Fibroblast of lung (primary cell): ENCODE results near the gene ARHGEF25. TPM values are rescaled to one million over a fixed set of nuclear protein-coding genes. Genes with fewer than 3 reads are reported as not detected.
A peak's percentile ranks its signal among the peaks of the same experiment; 100 is the strongest.
"Not testable (repeated sequence)": the region's sequence is repeated elsewhere in the genome, so short reads cannot be mapped to it uniquely, and the experiment has no call there.

Experiments used
- DNase-seq, 2 donors: peaks; one replicate each; pipeline versions ENCODE4 v3.0.0 to v3.0.0-alpha.2; 2010; ENCODE audit warnings: low read depth in 2 of 2
- H2AFZ ChIP-seq: 2 replicates; pipeline ENCODE4 v1.5.1; 2012; ENCODE audit warnings: low read length, control low read depth, inconsistent platforms
- H3K27ac ChIP-seq: 2 replicates; pipeline ENCODE4 v1.5.1; 2011; ENCODE audit warnings: low read length, control low read depth; ENCODE audit not compliant: insufficient read depth
- H3K27me3 ChIP-seq: 2 replicates; pipeline ENCODE4 v1.5.1; 2011; ENCODE audit warnings: mild to moderate bottlenecking, low read length; ENCODE audit not compliant: control insufficient read depth, insufficient read depth
- H3K36me3 ChIP-seq: 2 replicates; pipeline ENCODE4 v1.5.1; 2011; ENCODE audit warnings: low read length; ENCODE audit not compliant: control insufficient read depth, insufficient read depth
- H3K4me1 ChIP-seq: 2 replicates; pipeline ENCODE4 v1.5.1; 2011; ENCODE audit warnings: low read length; ENCODE audit not compliant: control insufficient read depth, insufficient read depth; ENCODE audit errors: extremely low read depth
- H3K4me2 ChIP-seq: 2 replicates; pipeline ENCODE4 v1.5.1; 2011; ENCODE audit warnings: low read length, control low read depth; ENCODE audit not compliant: insufficient read depth; ENCODE audit errors: extremely low read depth
- H3K4me3 ChIP-seq, 4 experiments: fragments of 200-600 bp in 1 of 4; sonication (generic) in 1 of 4; replicated peaks in 1 of 4; 2 replicates each; pipeline ENCODE4 v1.5.1; 2011 to 2016; ENCODE audit warnings: low read length in 4 of 4, low read depth in 3 of 4, mild to moderate bottlenecking in 3 of 4, control low read depth in 2 of 4, inconsistent platforms in 1 of 4, mixed read lengths in 1 of 4; ENCODE audit not compliant: insufficient read depth in 1 of 4; ENCODE audit errors: control extremely low read depth in 1 of 4
- H3K79me2 ChIP-seq: 2 replicates; pipeline ENCODE4 v1.5.1; 2012; ENCODE audit warnings: mild to moderate bottlenecking, low read length, inconsistent platforms; ENCODE audit not compliant: control insufficient read depth, insufficient read depth
- H3K9ac ChIP-seq: 2 replicates; pipeline ENCODE4 v1.5.1; 2011; ENCODE audit warnings: mild to moderate bottlenecking, low read length, control low read depth; ENCODE audit not compliant: insufficient read depth
- H3K9me3 ChIP-seq: 2 replicates; pipeline ENCODE4 v1.5.1; 2012; ENCODE audit warnings: low read depth, low read length; ENCODE audit not compliant: control insufficient read depth, insufficient read depth
- H4K20me1 ChIP-seq: 2 replicates; pipeline ENCODE4 v1.5.1; 2011; ENCODE audit warnings: low read length; ENCODE audit not compliant: control insufficient read depth, insufficient read depth; ENCODE audit errors: extremely low read depth
- EZH2 ChIP-seq: IDR thresholded peaks from 2 replicates; pipeline ENCODE4 v1.5.1; 2012; ENCODE audit warnings: low read length, control low read depth, mild to moderate bottlenecking; ENCODE audit errors: missing control alignments
- polyA plus RNA-seq, 2 donors: library from polyadenylated mRNA; depleted of rRNA in 1 of 2; stranded (reverse) in 1 of 2; unstranded in 1 of 2; fragments of >200 nt; gene quantifications; 2 replicates each; pipeline ENCODE4 v1.2.1, GENCODE V29; 2011 to 2012; ENCODE audit warnings: missing spikeins in 1 of 2
- total RNA-seq: library from RNA; depleted of rRNA; stranded (reverse); fragments of >200 nt; gene quantifications from 2 replicates; pipeline ENCODE4 v1.2.1, GENCODE V29; 2014
- TF ChIP-seq, protein P1 (sequence below), 2 donors: IDR thresholded peaks in 1 of 2; conservative IDR thresholded peaks in 1 of 2; 1 replicate in 1 of 2; 2 replicates in 1 of 2; pipeline ENCODE4 v1.5.1; 2011 to 2012; ENCODE audit warnings: low read length in 2 of 2, control low read depth in 1 of 2, inconsistent platforms in 1 of 2, low read depth in 1 of 2, mild to moderate bottlenecking in 1 of 2

Gene ARHGEF25
- total and polyA plus RNA-seq, 2 donors (not counting 1 experiment from before 2014, with no cell fraction given) = 15.7 to 40.0 TPM

DNA sequence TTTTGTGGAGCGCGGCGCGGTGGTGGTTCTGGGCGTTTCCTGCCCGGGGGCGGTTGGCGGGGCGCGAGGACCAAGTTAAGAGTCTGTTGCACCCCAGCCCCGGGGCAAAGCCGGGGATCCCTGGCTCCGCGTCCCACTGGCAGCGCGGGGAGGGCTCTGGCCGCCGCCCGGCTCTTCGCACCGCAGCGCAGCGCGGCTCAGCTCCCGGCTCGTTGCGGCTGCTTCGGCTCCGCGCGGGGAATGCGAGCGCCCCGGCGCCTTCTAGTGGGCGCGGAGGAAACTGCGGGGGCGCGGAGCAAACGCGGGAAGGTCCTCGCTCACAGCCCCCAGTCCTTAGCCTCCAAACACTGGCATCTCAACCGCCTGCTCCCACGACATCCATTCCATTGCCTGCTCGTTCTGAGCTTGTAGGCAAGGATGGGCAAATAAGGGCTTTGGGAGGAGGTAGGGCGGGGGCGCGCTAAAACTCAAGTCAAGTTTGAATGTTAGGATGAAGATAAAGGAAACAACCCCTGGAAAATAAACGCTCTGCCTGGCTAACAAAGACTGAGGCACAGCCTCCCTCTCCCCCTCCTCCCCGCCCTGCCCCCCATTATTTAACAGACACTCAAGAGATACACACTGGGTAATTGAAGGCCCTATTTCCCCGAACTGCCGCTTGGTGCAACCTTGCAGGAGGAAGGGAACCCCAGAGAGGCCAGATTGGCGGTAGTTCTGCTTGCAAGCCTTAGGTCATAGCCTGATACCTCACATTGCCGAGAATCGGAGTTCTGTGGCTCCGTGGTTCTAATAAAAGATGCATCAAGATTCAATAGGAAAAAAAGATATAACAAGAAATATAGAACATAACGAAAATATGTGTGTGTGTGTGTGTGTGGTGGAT is 22.0 kb downstream of the ARHGEF25 start, which contains the start of gene B4GALNT1:
Gene B4GALNT1 (minus strand): TSS at position 244 of the 883 bp plus-strand sequence. CDS start 1,069 bp downstream, outside the sequence.
- TF ChIP-seq EZH2 = peak; percentile 29
- TF ChIP-seq, protein P1, sequence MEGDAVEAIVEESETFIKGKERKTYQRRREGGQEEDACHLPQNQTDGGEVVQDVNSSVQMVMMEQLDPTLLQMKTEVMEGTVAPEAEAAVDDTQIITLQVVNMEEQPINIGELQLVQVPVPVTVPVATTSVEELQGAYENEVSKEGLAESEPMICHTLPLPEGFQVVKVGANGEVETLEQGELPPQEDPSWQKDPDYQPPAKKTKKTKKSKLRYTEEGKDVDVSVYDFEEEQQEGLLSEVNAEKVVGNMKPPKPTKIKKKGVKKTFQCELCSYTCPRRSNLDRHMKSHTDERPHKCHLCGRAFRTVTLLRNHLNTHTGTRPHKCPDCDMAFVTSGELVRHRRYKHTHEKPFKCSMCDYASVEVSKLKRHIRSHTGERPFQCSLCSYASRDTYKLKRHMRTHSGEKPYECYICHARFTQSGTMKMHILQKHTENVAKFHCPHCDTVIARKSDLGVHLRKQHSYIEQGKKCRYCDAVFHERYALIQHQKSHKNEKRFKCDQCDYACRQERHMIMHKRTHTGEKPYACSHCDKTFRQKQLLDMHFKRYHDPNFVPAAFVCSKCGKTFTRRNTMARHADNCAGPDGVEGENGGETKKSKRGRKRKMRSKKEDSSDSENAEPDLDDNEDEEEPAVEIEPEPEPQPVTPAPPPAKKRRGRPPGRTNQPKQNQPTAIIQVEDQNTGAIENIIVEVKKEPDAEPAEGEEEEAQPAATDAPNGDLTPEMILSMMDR (conservative IDR thresholded peaks at IDR 0.05 in 1 of 2, IDR thresholded peaks at IDR 0.05 in 1 of 2; ENCODE audit: low read depth in 1 of 2, low read length in 2 of 2) = peak; percentile 69 to 74
- peak within 1 kb of the TSS; percentile 88 for H3K4me2 ChIP-seq
- peaks cover 11% of the 10 kb centered on the region for H3K27me3 ChIP-seq
- peak; percentile 43 to 55 for DNase-seq
- peak within 1 kb of the TSS; percentile 70 for H2AFZ ChIP-seq
- H3K4me1 ChIP-seq = no peaks in the 10 kb centered on the region
- no peaks in the 10 kb centered on the region for H3K9me3 ChIP-seq
- H3K27ac ChIP-seq = no peak within 1 kb of the TSS
- no peaks in the 10 kb centered on the region for H3K36me3 ChIP-seq
- H3K9ac ChIP-seq = peak within 1 kb of the TSS; percentile 42
- H4K20me1 ChIP-seq = no peaks in the 10 kb centered on the region
- H3K79me2 ChIP-seq = no peaks in the 10 kb centered on the region
- peak within 1 kb of the TSS in 3 of 4 experiments; percentile 50 to 60 (median 60) for H3K4me3 ChIP-seq

GRCh38 chr12:57636731-57637130 is 25.5 kb downstream of the ARHGEF25 start:
- not testable (repeated sequence) for H2AFZ ChIP-seq, H3K4me1 ChIP-seq, H3K27ac ChIP-seq, H3K4me2 ChIP-seq, H3K79me2 ChIP-seq, H3K4me3 ChIP-seq, H3K36me3 ChIP-seq, H3K9ac ChIP-seq, DNase-seq, H3K27me3 ChIP-seq, H3K9me3 ChIP-seq, H4K20me1 ChIP-seq

- H3K9me3 ChIP-seq = no peaks in the 10 kb centered on the region
- H2AFZ ChIP-seq = no peak overlapping the region
- no peaks in the 10 kb centered on the region for H4K20me1 ChIP-seq
- H3K9ac ChIP-seq = no peak overlapping the region
- H3K27ac ChIP-seq = no peak overlapping the region
- H3K4me2 ChIP-seq = no peak overlapping the region
- no peak for TF ChIP-seq EZH2
- TF ChIP-seq, protein P1 (conservative IDR thresholded peaks at IDR 0.05 in 1 of 2, IDR thresholded peaks at IDR 0.05 in 1 of 2; ENCODE audit: low read depth in 1 of 2, low read length in 2 of 2) = no peak
- H3K79me2 ChIP-seq = no peaks in the 10 kb centered on the region
- no peaks in the 10 kb centered on the region for H3K4me1 ChIP-seq
- no peaks in the 10 kb centered on the region for H3K27me3 ChIP-seq
- DNase-seq = no peak
- H3K4me3 ChIP-seq = no peak overlapping the region
- no peaks in the 10 kb centered on the region for H3K36me3 ChIP-seq
Observed at GRCh38 chr12:57637364-57637763, 26.1 kb downstream of the ARHGEF25 start.
